Hepatic stellate cell (primary cell): ENCODE data around the gene RTKN.
"Not testable (repeated sequence)": the region's sequence is repeated elsewhere in the genome, so short reads cannot be mapped to it uniquely, and the experiment has no call there.

ENCODE experiments used
- DNase-seq: peaks from one replicate; pipeline ENCODE4 v3.0.0; 2011; ENCODE audit warnings: low spot score

The RTKN gene

GRCh38 chr2:74439373-74439772 lies 2.4 kb downstream of the RTKN start:
- DNase-seq: no peak

- no peak for DNase-seq
Observed at GRCh38 chr2:74438248-74438647, 3.5 kb downstream of the RTKN start.

GRCh38 chr2:74436848-74437695 lies 4.7 kb downstream of the RTKN start:
- no peak for DNase-seq

- DNase-seq: no peak
Observed at GRCh38 chr2:74436111-74436805, 5.5 kb downstream of the RTKN start.

GRCh38 chr2:74430502-74430901 lies 11.2 kb downstream of the RTKN start:
- DNase-seq: no peak

GRCh38 chr2:74429487-74430451 lies 12.0 kb downstream of the RTKN start:
- DNase-seq: no peak

- DNase-seq: no peak
Observed at GRCh38 chr2:74428675-74429074, 13.1 kb downstream of the RTKN start.

- no peak for DNase-seq
Observed at GRCh38 chr2:74427551-74427950, 14.2 kb downstream of the RTKN start.

- DNase-seq: no peak
Observed at GRCh38 chr2:74426181-74426758, 15.5 kb downstream of the RTKN start.

GRCh38 chr2:74425523-74425922 lies 16.2 kb downstream of the RTKN start:
- no peak for DNase-seq

GRCh38 chr2:74424995-74425406 lies 16.7 kb downstream of the RTKN start:
- no peak for DNase-seq

- DNase-seq: no peak
Observed at GRCh38 chr2:74424139-74424992, 17.4 kb downstream of the RTKN start.

GRCh38 chr2:74423231-74424095 lies 18.3 kb downstream of the RTKN start:
- no peak for DNase-seq

- DNase-seq: peak; percentile 96
Observed at GRCh38 chr2:74421221-74421870, 20.4 kb downstream of the RTKN start, which contains the start of the genes C2orf81 and WDR54. TSS of gene C2orf81 (minus strand) at chr2:74421619. CDS start at chr2:74421560, 59 bp downstream. TSS of gene WDR54 (plus strand) at chr2:74421730. CDS start at chr2:74422154, 424 bp downstream.

- not testable (repeated sequence) for DNase-seq
Observed at GRCh38 chr2:74420443-74421103, 21.2 kb downstream of the RTKN start.

- DNase-seq: no peak
Observed at GRCh38 chr2:74420006-74420405, 21.7 kb downstream of the RTKN start.

GRCh38 chr2:74419345-74419744 lies 22.4 kb downstream of the RTKN start:
- DNase-seq: no peak

GRCh38 chr2:74418312-74418711 lies 23.4 kb downstream of the RTKN start:
- peak; percentile 62 for DNase-seq

GRCh38 chr2:74417763-74418162 lies 24.0 kb downstream of the RTKN start:
- no peak for DNase-seq
